Measurements from ENCODE around the gene CYP27C1.

CYP27C1 gene

GRCh38 chr2:127194447-127194846 lies 25.7 kb downstream of the CYP27C1 start:
- Histone ChIP-seq H3K27ac (ENCODE audit: low read depth, low read length) (peak overlapping the region; percentile 77), H3K4me3 (ENCODE audit: low read depth in 1 of 5, low read length in 5 of 5) (no peak overlapping the region), H3K9ac (ENCODE audit: low read length in 5 of 5) (peak overlapping the region in 3 of 5 donors; percentile 3 to 56 (median 39)), H3K9me3 (ENCODE audit: control insufficient read depth in 5 of 5, low read length in 5 of 5) (peaks cover 0 to 5% (median 0%) of the 10 kb centered on the region in 5 donors), H3K36me3 (ENCODE audit: control insufficient read depth in 5 of 5, insufficient read depth in 5 of 5, low read length in 5 of 5) (no peaks in the 10 kb centered on the region), H3K4me1 (ENCODE audit: control insufficient read depth in 5 of 5, insufficient read depth in 5 of 5, low read length in 5 of 5) (peaks cover 9 to 34% (median 29%) of the 10 kb centered on the region in 5 donors), H3K27me3 (ENCODE audit: control insufficient read depth in 5 of 5, insufficient read depth in 4 of 5, low read length in 5 of 5) (no peaks in the 10 kb centered on the region)

DNA sequence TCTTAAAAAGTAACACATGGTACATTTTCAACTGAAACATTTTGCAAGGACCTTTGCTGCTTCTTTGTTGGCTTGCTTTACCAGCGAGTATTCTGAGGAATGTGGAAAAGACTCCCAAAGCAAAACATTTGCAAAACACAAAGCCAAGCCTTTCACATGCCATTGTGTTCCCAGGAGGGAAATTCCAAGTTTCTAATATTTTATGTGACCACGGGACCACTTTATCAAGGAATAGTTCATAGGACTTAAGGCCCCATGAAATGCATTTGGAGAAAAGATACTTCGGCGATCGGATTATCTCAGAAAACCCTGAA lies 26.2 kb downstream of the CYP27C1 start:
- Histone ChIP-seq H3K27me3 (ENCODE audit: control insufficient read depth in 5 of 5, insufficient read depth in 4 of 5, low read length in 5 of 5) (no peaks in the 10 kb centered on the region), H3K27ac (ENCODE audit: low read depth, low read length) (peak overlapping the region; percentile 77), H3K36me3 (ENCODE audit: control insufficient read depth in 5 of 5, insufficient read depth in 5 of 5, low read length in 5 of 5) (no peaks in the 10 kb centered on the region), H3K9me3 (ENCODE audit: control insufficient read depth in 5 of 5, low read length in 5 of 5) (peaks cover 0 to 5% (median 0%) of the 10 kb centered on the region in 5 donors), H3K4me1 (ENCODE audit: control insufficient read depth in 5 of 5, insufficient read depth in 5 of 5, low read length in 5 of 5) (peaks cover 9 to 34% (median 29%) of the 10 kb centered on the region in 5 donors), H3K4me3 (ENCODE audit: low read depth in 1 of 5, low read length in 5 of 5) (peak overlapping the region in 1 of 5 donors; percentile 27), H3K9ac (ENCODE audit: low read length in 5 of 5) (peak overlapping the region in 2 of 5 donors; percentile 56)

DNA sequence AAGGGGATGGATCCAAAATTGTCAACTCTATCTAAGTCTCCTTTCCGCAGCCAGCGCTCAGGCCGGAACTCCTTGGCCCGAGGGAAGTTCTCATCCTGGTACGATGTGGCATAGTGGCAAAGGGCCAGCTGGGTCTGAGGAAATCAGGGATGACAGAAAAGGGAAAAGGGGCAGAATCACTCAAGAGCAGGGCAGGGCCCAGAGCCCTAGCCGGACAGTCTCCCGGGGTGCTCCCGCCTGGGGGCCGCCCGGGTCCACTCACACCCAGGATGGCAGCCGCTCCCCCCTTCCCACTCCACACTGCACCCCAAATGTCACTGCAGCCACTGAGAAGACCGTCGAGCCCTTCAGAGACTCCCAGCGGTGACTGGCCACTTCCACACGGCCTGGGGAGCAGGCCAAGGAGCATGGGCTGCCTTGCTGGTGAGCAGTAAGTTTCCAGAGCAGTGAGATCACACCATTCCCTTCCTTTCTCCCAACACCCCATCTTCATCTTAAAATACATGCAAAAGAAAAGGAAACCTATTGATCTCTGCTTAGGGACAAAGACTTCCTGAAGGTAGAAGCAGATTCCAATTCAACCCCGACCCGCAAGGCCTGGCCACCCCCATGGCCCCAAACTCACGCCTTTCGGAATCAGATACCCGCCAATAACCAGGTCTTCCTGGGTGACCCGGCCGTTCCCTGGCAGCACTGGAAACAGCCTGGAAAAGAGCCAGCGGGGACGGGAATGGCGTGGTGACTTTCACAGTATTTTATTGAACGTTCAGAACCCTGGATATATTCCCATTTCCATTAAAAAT lies 26.7 kb downstream of the CYP27C1 start:
- Histone ChIP-seq H3K27me3 (ENCODE audit: control insufficient read depth in 5 of 5, insufficient read depth in 4 of 5, low read length in 5 of 5) (no peaks in the 10 kb centered on the region), H3K27ac (ENCODE audit: low read depth, low read length) (peak overlapping the region; percentile 77), H3K4me3 (ENCODE audit: low read depth in 1 of 5, low read length in 5 of 5) (peak overlapping the region in 2 of 5 donors; percentile 11 to 27)

GRCh38 chr2:127191331-127192219 lies 28.5 kb downstream of the CYP27C1 start:
- Histone ChIP-seq H3K36me3 (ENCODE audit: control insufficient read depth in 5 of 5, insufficient read depth in 5 of 5, low read length in 5 of 5) (no peaks in the 10 kb centered on the region), H3K27me3 (ENCODE audit: control insufficient read depth in 5 of 5, insufficient read depth in 4 of 5, low read length in 5 of 5) (no peaks in the 10 kb centered on the region), H3K4me1 (ENCODE audit: control insufficient read depth in 5 of 5, insufficient read depth in 5 of 5, low read length in 5 of 5) (peaks cover 9 to 34% (median 29%) of the 10 kb centered on the region in 5 donors), H3K4me3 (ENCODE audit: low read depth in 1 of 5, low read length in 5 of 5) (no peak overlapping the region), H3K9me3 (ENCODE audit: control insufficient read depth in 5 of 5, low read length in 5 of 5) (peaks cover 0 to under 1% (median 0%) of the 10 kb centered on the region in 5 donors), H3K27ac (ENCODE audit: low read depth, low read length) (no peak overlapping the region), H3K9ac (ENCODE audit: low read length in 5 of 5) (no peak overlapping the region)

More for the DNA sequence above, 26.7 kb downstream of the CYP27C1 start:
- peak overlapping the region in 2 of 5 donors; percentile 56 for H3K9ac ChIP-seq (ENCODE audit: low read length in 5 of 5)
- no peaks in the 10 kb centered on the region for H3K36me3 ChIP-seq (ENCODE audit: control insufficient read depth in 5 of 5, insufficient read depth in 5 of 5, low read length in 5 of 5)
- peaks cover 9 to 34% (median 29%) of the 10 kb centered on the region in 5 donors for H3K4me1 ChIP-seq (ENCODE audit: control insufficient read depth in 5 of 5, insufficient read depth in 5 of 5, low read length in 5 of 5)
- peaks cover 0 to 5% (median 0%) of the 10 kb centered on the region in 5 donors for H3K9me3 ChIP-seq (ENCODE audit: control insufficient read depth in 5 of 5, low read length in 5 of 5)

DNA sequence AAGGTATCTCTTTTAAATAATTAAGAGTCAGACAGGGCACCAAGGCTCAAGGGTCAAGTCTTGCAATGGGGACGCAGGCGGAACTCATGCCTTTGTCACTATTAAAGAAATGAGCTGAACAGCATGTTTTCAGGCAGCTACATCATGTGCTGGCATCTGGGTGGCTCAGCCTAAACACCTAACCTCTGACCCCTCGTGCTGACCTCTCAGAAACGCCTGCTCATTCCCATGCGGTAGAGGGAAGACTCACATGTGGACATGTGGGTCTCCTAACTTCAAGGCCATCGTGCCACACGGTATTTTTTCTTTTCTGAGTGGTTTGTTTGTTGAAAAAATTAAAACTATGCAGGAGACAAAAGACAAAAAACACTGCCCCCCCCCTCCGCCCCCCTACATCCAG lies 31.3 kb downstream of the CYP27C1 start:
- no peaks in the 10 kb centered on the region for H3K27me3 ChIP-seq (ENCODE audit: control insufficient read depth in 5 of 5, insufficient read depth in 4 of 5, low read length in 5 of 5)

GRCh38 chr2:127187831-127188230 lies 32.3 kb downstream of the CYP27C1 start:
- no peaks in the 10 kb centered on the region for H3K36me3 ChIP-seq (ENCODE audit: control insufficient read depth in 5 of 5, insufficient read depth in 5 of 5, low read length in 5 of 5)
- no peak overlapping the region for H3K27ac ChIP-seq (ENCODE audit: low read depth, low read length)
- no peak overlapping the region for H3K4me3 ChIP-seq (ENCODE audit: low read depth in 1 of 5, low read length in 5 of 5)
- no peak overlapping the region for H3K9ac ChIP-seq (ENCODE audit: low read length in 5 of 5)
- peaks cover 0 to 11% (median 5%) of the 10 kb centered on the region in 5 donors for H3K4me1 ChIP-seq (ENCODE audit: control insufficient read depth in 5 of 5, insufficient read depth in 5 of 5, low read length in 5 of 5)
- no peaks in the 10 kb centered on the region for H3K27me3 ChIP-seq (ENCODE audit: control insufficient read depth in 5 of 5, insufficient read depth in 4 of 5, low read length in 5 of 5)
- no peaks in the 10 kb centered on the region for H3K9me3 ChIP-seq (ENCODE audit: control insufficient read depth in 5 of 5, low read length in 5 of 5)

More for the DNA sequence above, 31.3 kb downstream of the CYP27C1 start:
- Histone ChIP-seq H3K4me1 (ENCODE audit: control insufficient read depth in 5 of 5, insufficient read depth in 5 of 5, low read length in 5 of 5) (peaks cover 5 to 21% (median 15%) of the 10 kb centered on the region in 5 donors), H3K4me3 (ENCODE audit: low read depth in 1 of 5, low read length in 5 of 5) (no peak overlapping the region), H3K9me3 (ENCODE audit: control insufficient read depth in 5 of 5, low read length in 5 of 5) (no peaks in the 10 kb centered on the region), H3K36me3 (ENCODE audit: control insufficient read depth in 5 of 5, insufficient read depth in 5 of 5, low read length in 5 of 5) (no peaks in the 10 kb centered on the region), H3K27ac (ENCODE audit: low read depth, low read length) (no peak overlapping the region), H3K9ac (ENCODE audit: low read length in 5 of 5) (no peak overlapping the region)

GRCh38 chr2:127187081-127187775 lies 32.9 kb downstream of the CYP27C1 start:
- no peak overlapping the region for H3K27ac ChIP-seq (ENCODE audit: low read depth, low read length)
- no peak overlapping the region for H3K4me3 ChIP-seq (ENCODE audit: low read depth in 1 of 5, low read length in 5 of 5)
- H3K36me3 ChIP-seq (ENCODE audit: control insufficient read depth in 5 of 5, insufficient read depth in 5 of 5, low read length in 5 of 5) = no peaks in the 10 kb centered on the region
- H3K9me3 ChIP-seq (ENCODE audit: control insufficient read depth in 5 of 5, low read length in 5 of 5) = no peaks in the 10 kb centered on the region
- H3K4me1 ChIP-seq (ENCODE audit: control insufficient read depth in 5 of 5, insufficient read depth in 5 of 5, low read length in 5 of 5) = peaks cover 0 to 10% (median 4%) of the 10 kb centered on the region in 5 donors
- H3K27me3 ChIP-seq (ENCODE audit: control insufficient read depth in 5 of 5, insufficient read depth in 4 of 5, low read length in 5 of 5) = no peaks in the 10 kb centered on the region
- no peak overlapping the region for H3K9ac ChIP-seq (ENCODE audit: low read length in 5 of 5)

GRCh38 chr2:127185705-127186104 lies 34.4 kb downstream of the CYP27C1 start:
- no peaks in the 10 kb centered on the region for H3K27me3 ChIP-seq (ENCODE audit: control insufficient read depth in 5 of 5, insufficient read depth in 4 of 5, low read length in 5 of 5)
- no peak overlapping the region for H3K9ac ChIP-seq (ENCODE audit: low read length in 5 of 5)
- no peak overlapping the region for H3K4me3 ChIP-seq (ENCODE audit: low read depth in 1 of 5, low read length in 5 of 5)
- H3K36me3 ChIP-seq (ENCODE audit: control insufficient read depth in 5 of 5, insufficient read depth in 5 of 5, low read length in 5 of 5) = no peaks in the 10 kb centered on the region
- H3K27ac ChIP-seq (ENCODE audit: low read depth, low read length) = no peak overlapping the region
- peaks cover 0 to 1% (median 0%) of the 10 kb centered on the region in 5 donors for H3K9me3 ChIP-seq (ENCODE audit: control insufficient read depth in 5 of 5, low read length in 5 of 5)
- H3K4me1 ChIP-seq (ENCODE audit: control insufficient read depth in 5 of 5, insufficient read depth in 5 of 5, low read length in 5 of 5) = peaks cover 0 to 10% (median 4%) of the 10 kb centered on the region in 5 donors

DNA sequence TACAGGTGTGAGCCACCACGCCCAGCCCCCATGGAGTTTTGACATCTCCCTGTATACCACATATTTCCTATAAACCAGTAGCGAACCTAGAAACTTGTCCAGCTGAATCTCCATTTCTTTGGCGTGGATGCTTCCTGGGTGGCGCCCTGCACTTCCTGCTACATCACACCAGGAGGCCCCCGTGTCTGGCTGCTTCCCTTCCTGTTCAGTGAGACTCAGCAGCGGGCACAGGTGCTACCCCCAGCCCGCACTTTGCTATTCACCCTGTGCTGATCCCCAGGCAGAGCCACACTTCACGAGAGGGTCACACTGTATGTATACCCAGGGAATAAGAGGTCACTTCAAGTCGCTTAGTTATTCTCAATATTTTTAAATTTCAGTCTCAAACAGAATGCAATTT lies 35.0 kb downstream of the CYP27C1 start:
- Histone ChIP-seq H3K4me3 (ENCODE audit: low read depth in 1 of 5, low read length in 5 of 5) (no peak overlapping the region), H3K4me1 (ENCODE audit: control insufficient read depth in 5 of 5, insufficient read depth in 5 of 5, low read length in 5 of 5) (peaks cover 0 to 10% (median 4%) of the 10 kb centered on the region in 5 donors), H3K27me3 (ENCODE audit: control insufficient read depth in 5 of 5, insufficient read depth in 4 of 5, low read length in 5 of 5) (no peaks in the 10 kb centered on the region), H3K36me3 (ENCODE audit: control insufficient read depth in 5 of 5, insufficient read depth in 5 of 5, low read length in 5 of 5) (no peaks in the 10 kb centered on the region), H3K9ac (ENCODE audit: low read length in 5 of 5) (no peak overlapping the region), H3K9me3 (ENCODE audit: control insufficient read depth in 5 of 5, low read length in 5 of 5) (peaks cover 0 to 4% (median 0%) of the 10 kb centered on the region in 5 donors), H3K27ac (ENCODE audit: low read depth, low read length) (no peak overlapping the region)
